ENCODE data around the gene DTX1.

DTX1 gene

GRCh38 chr12:113055594-113056380, 743 bp upstream of the DTX1 start:
- DNase-seq = no peak

GRCh38 chr12:113056381-113056630, 224 bp upstream of the DTX1 start:
- DNase-seq = no peak

DNA sequence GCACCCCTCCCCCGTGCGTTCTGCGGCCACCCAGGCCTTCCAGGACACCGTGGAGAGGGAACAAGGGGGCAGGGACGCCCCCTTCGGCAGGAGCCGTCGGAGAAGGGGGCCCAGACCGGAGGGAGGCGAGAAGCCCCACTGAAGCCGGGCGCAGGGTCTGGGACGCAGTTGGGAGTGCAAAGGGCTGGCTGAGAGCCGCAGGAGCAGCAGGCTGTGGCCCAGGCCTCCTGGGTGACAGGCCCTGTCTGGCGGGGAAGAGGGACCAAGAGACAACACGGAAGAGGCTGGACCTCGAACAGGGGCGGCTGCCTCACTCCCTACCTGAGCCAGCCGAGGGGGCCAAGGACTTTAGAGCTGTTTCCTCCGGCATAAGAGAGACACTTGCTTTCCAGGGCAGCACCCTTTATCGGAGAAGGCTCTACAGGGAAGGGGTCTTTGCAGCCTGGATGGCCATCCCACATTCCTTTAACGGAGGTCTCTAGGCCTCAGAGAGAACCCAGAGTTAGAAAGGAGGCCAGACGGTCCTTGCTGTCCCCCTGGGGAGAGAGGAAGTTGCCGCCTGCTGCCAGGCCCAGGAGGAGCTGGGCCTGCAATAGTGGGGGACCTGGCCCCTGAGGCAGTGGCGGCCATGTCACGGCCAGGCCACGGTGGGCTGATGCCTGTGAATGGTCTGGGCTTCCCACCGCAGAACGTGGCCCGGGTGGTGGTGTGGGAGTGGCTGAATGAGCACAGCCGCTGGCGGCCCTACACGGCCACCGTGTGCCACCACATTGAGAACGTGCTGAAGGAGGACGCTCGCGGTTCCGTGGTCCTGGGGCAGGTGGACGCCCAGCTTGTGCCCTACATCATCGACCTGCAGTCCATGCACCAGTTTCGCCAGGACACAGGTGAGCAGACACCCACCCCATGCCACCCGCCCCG, 1.3 kb downstream of the DTX1 start:
- DNase-seq = no peak

GRCh38 chr12:113058553-113058952, 2.0 kb downstream of the DTX1 start:
- no peak for DNase-seq

- DNase-seq = no peak
Observed at GRCh38 chr12:113059071-113059595, 2.6 kb downstream of the DTX1 start.

GRCh38 chr12:113060336-113060960, 3.9 kb downstream of the DTX1 start:
- DNase-seq = no peak

DNA sequence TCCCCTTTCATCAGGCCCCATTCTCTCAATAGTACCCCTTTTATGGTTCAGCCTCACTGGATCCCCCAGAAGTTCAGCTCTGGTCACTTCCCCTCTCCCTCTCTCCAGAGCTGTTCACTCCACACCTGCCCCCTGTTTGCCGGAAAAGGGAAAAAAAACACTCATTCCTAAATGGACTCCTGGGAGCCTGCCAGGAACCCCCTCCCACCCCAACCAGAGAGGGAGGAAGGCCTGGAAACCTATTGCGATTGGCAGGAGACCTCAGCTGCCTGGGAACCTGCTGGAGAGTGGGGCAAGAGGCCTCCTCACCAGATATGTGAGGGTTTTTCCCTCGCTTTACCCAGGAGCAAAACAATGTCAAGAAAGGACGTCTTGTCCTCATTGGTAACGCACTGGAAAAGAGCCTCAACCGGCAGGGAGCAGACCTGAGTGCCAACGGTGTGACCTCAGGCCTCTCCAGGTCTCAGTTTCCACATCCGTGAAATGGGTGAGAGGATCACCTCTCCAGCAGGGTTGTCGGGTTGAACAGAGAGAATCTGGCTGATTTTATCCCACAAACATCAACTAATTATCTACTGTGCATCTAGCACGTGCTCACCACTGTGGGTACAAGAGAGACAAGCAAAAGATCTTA, 4.6 kb downstream of the DTX1 start:
- DNase-seq = no peak

GRCh38 chr12:113062502-113063395, 6.2 kb downstream of the DTX1 start:
- no peak for DNase-seq

DNA sequence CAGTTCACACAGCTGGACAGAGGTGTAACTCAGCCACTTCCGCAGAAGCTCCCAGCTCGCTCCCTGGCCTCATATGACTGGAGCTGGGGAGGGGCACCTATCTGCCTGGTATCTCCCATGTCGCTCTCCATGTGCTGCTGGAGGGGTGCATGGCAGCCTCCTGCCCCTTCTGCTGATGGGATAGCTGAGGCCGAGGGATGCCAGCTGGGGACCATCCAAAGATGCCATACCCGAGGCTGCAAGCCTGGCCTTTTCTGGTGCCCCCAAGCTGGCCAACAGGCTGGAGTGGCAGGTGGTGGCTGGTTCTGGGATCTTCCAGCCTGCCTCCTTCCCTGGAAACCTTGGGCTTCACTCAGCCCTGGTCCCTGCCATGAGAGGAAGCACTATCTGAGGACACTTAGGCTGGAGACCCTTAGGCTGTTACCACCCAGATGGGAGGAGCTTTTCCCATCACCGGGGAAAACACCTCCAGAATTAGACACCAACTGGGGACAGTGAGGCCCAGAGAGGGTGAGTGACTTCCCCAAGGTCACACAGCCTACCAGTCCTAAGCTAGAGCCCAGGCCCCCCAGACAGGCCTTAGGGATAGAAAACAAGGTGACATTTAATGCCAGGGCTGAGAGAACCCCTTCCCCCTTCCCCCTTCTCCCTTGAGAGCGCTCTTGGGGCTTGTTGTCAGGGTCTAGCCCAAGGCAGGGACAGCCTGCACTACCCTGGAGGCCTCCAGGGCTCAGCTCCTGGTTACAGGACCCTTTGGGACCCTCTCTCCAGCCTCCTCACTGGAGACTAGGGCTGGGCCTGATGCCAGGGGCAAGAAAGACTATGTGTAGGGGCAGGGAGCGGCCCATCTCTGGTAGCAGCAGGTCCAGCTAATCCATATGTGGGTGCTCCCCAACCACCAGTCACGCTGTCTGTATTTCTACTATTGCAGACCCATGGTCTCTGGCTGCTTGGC, 7.1 kb downstream of the DTX1 start:
- DNase-seq = no peak

DNA sequence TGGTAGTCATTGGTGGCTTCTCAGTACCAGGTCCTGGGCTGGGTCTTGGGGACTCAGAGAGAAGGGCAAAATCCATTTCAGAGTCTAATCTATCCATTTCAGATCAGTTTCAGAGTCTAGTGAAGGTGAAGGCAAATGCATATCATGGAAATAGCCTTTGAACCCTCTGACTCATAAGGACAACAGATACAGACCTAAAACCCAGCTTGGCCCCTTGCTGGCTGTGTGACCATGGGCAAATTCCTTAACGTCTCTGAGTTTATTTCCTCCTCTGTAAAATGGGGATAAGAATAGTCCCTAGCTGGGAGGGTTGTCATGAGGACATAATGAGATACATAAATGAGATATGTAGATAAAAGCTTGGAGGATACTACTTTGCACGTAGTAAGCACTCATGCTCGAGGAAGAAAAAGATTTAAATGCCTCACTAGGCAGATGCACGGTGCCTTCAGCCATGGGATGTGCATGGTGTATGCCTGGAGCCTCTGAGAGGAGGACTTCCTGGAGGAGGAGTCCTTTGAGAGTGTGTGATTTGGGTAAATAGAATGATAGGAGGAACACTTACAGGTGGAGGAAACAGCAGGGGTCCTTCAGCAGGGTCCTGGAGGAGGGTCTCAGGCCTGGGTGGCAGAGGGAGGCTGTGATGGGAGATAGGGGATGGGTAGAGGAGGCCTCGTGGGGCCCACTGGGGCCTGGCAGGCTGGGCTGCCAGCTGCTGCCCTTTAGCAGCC, 8.0 kb downstream of the DTX1 start:
- DNase-seq = no peak

- DNase-seq = no peak
Observed at GRCh38 chr12:113065126-113066007, 8.8 kb downstream of the DTX1 start.

DNA sequence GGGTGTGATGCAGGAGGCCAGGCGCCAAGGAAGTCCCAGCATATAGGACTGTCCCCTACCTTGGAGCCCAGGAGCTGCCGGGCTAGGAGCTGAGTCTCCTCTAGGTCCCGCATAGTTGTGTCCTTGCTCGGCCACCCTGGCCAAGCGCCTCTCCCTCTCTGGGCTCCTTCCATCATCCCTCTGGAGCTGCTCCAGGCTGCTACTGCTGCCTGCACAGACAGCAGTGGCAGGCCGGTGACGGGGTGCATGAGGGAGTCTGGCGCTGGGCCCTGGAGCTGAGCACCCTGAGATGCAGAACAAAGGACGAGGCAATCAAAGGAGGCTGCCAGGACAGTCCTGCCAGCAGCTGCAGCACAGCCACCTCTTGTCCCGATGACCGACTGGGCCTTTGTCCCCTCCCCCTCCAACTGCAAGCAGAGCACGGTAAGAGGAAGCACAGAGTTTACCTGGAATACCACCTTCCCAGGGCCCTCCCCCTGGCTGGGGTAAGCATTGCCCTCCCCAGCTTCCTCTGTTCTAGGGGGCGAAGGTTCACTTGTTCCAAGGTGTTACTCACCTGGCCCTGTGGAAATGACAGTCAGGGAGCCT, 10.4 kb downstream of the DTX1 start:
- DNase-seq = no peak

GRCh38 chr12:113067987-113068935, 11.7 kb downstream of the DTX1 start:
- no peak for DNase-seq

GRCh38 chr12:113069149-113069548, 12.6 kb downstream of the DTX1 start:
- no peak for DNase-seq

- no peak for DNase-seq
Observed at GRCh38 chr12:113069751-113070116, 13.2 kb downstream of the DTX1 start.

- DNase-seq = no peak
Observed at GRCh38 chr12:113070117-113070906, 13.8 kb downstream of the DTX1 start.

Data from NCI-H446 treated with DMSO at 0.1 percent for 48 hours (cell line).